ENCODE measurements around the gene IL33.
A peak's percentile ranks its signal among the peaks of the same experiment; 100 is the strongest.

Gene IL33

DNA sequence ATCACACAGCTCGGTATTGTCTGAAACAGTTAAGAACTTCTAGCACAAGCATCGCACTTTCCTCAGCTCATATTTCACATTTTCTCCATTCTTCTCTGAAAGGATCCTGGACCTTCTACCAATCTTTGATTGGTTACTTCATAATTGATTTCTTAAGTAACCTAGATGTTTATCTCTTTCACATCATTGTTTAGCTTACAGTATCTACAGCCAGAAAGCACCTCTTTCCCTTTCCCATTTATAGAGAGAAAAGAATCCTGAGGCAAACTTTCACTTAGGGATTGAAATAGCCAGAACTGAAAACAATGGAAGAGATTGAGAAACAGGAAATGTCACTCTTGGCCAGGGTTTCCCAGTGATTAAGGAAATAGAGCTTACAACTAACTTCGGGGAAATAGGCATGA lies 2.5 kb downstream of the IL33 start:
- peak; percentile 51 for DNase-seq (ENCODE audit: low spot score)

- DNase-seq (ENCODE audit: low spot score) = no peak
Observed at GRCh38 chr9:6219040-6219439, 3.4 kb downstream of the IL33 start.

GRCh38 chr9:6219981-6220380 lies 4.4 kb downstream of the IL33 start:
- DNase-seq (ENCODE audit: low spot score) = no peak

DNA sequence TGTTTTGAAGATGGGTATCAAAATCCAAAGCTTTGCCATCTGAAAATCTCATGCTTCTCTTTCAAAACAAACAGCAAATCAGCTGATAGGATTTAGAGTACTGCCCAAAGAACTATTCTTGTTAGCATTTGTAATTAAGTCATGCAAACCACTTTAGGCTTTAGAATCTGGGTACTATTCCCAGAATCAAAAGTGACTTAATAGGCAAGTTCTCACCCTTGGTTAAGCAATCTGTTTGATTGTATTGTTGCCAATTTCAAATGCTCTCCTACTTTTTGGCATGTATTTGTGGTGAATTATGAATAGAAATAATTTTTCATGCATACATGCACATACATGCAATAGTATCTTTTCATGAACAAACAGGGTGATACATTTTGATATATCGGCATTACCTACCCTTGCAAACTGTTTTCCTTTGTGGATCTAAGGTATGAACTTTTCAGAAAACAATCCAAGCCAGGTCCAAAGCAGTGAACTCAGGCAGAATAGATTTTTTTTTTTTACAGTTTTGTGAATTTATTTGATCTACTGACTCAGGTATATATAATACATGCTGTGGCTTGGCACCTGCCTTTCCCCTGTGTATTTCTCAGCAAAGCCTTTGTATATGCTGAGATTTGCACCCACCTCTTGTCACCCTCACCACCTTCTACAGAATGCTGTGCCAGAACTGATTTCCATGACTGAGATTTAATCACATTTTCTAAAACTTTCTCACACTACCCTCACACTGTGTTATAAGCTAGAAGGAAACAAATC lies 9.0 kb downstream of the IL33 start:
- no peak for DNase-seq (ENCODE audit: low spot score)

GRCh38 chr9:6226696-6227095 lies 11.1 kb downstream of the IL33 start:
- peak; percentile 7 for DNase-seq (ENCODE audit: low spot score)

DNA sequence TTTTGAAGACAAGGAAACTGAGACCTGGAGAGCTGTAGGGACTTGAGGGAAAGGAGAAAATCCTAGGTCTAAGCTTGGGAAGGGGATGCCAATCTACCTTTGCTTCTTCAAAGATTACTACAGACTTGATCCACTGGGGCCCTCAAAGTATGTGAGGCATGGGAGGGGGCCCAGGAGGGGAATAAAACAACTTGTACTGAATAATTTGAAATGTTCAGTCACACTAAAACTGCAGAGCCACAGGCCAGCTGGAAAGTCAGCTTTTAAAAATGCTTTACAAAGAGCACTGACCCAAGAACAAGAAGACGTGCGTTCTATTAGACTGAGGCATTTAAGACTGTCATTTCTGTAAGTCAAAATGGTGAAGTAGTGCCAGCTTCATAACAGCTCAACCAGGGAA lies 13.6 kb downstream of the IL33 start:
- DNase-seq (ENCODE audit: low spot score) = no peak

- DNase-seq (ENCODE audit: low spot score) = no peak
Observed at GRCh38 chr9:6229619-6230018, 14.0 kb downstream of the IL33 start.

DNA sequence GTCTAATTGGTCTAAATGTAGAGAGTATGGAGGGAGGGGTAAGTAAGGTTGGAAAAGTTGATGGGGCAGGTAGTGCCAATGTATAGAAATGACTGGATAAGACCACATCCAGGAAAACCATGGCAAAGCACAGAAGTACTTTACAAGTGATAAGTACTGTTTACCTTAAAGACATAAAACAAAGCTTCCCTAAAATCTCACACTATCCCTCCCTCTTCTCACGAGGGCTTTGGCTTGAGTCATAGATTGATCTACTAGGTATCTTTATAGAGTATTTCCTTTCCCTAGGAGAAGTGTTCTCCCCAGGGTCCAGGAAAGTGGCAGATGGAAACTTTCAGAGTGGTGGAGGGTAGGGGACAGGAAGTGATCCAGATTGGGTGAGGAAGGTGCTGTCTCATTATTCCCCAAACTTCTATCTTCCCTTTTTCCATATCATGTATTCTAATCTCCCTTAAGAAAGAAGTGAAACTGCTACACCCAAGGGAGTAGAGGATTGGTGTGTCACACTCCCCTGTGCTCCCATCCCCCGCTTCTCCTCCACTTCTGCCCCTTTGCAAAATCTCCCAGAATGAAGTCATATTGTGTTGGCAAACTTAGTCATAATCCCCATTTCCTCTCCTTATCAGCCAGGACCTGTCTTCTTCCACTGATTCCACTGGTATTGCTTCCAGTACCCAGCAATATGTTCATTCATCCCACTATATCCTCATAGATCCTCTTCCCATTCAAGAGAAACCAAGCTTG lies 14.6 kb downstream of the IL33 start:
- peak; percentile 37 for DNase-seq (ENCODE audit: low spot score)

GRCh38 chr9:6232336-6232945 lies 16.8 kb downstream of the IL33 start:
- DNase-seq (ENCODE audit: low spot score) = no peak

DNA sequence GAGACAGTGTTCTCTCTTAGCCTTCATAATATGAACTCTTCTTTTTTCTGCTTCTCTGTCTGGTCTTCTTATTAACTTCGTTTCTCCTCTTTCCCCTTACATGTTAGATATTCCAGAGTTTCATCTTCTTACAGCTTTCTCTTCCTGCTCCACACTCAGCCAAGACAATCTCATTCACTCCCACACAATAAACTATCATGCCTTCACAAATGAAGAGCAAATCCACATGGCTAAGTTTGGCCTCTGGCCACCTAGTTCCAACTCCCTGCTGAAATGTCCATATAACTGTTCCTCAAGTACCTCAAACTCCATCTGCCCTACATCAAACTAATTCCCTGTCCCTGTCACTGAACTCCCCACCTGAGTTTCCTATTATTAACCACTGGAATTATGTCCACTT lies 18.4 kb downstream of the IL33 start:
- no peak for DNase-seq (ENCODE audit: low spot score)

- no peak for DNase-seq (ENCODE audit: low spot score)
Observed at GRCh38 chr9:6237267-6237666, 21.7 kb downstream of the IL33 start.

GRCh38 chr9:6239048-6239461 lies 23.4 kb downstream of the IL33 start:
- DNase-seq (ENCODE audit: low spot score) = no peak

DNA sequence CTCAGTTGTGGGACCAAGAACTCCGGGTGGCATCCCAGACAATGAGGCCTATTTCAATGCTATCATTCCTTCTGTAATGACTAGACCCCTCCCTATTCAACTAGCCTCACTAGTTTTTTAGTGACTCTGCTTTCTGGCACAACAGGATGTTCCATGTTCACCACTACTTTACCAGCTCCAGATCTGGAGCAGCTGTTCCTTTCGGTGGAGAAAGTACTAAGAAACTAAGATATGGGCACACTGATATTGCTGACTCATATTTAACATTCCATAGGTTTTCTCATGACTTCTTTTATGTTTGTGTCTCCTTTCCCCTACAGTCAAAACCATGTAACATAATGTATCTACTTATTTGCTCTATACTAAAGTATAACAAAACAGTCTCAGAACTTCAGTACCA lies 24.1 kb downstream of the IL33 start:
- DNase-seq (ENCODE audit: low spot score) = no peak

GRCh38 chr9:6243746-6244145 lies 28.1 kb downstream of the IL33 start:
- peak; percentile 15 for DNase-seq (ENCODE audit: low spot score)

DNA sequence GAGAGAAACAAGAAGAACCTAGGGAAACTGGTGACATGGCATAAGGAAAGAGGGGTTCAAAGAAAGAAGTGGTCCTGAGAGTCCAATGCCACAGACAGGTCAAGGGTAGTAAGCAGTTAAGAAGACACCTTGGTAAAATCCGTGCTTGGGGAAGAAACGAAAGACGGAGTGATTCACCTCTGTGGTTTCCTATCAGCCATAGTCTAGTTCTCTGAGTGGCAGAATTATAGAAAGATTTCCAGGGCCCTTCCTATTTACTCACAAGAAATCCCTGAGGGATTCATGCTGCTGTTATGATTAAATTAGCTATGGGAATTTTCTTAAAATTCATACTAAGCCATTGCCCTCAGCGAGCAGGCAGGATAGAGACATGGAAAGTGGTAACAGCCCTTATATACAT lies 31.7 kb downstream of the IL33 start:
- no peak for DNase-seq (ENCODE audit: low spot score)

DNA sequence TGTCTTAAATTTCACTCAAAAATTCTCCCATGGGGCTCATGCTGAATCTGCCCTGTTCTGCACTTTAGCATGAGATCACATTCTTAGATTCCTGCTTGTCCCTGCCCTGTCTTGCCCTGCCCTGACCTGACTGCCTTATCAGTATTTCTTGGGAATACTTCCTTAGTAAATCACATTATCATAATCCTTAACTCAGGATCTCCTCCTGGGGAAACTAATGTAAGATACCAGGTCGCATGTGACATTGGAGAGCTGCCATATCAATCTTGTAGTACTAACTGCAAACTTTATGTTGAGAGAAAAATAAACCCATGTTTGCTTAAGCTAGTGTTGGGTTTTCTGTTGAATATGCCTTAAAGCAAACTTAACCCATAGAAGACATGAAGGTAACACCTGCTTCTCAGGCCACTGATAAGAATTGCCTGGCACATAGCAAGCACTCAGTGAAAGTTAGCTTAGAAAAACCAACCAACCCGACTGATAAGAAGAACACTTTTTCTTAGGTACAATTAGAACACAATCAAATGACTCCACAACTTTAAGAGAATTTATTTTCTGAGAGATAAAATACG lies 53.3 kb downstream of the IL33 start:
- DNase-seq (ENCODE audit: low spot score) = no peak

- DNase-seq (ENCODE audit: low spot score) = no peak
Observed at GRCh38 chr9:6270896-6271295, 55.3 kb downstream of the IL33 start.

GRCh38 chr9:6271508-6272228 lies 56.1 kb downstream of the IL33 start:
- DNase-seq (ENCODE audit: low spot score) = no peak

GRCh38 chr9:6272229-6272598 lies 56.6 kb downstream of the IL33 start:
- DNase-seq (ENCODE audit: low spot score) = peak; percentile 78

- DNase-seq (ENCODE audit: low spot score) = no peak
Observed at GRCh38 chr9:6277417-6277816, 61.8 kb downstream of the IL33 start.

GRCh38 chr9:6301858-6302257 lies 86.3 kb downstream of the IL33 start:
- DNase-seq (ENCODE audit: low spot score) = no peak

- peak; percentile 9 for DNase-seq (ENCODE audit: low spot score)
Observed at GRCh38 chr9:6302417-6302816, 86.8 kb downstream of the IL33 start.
